GM21825 (cell line): ENCODE data around the gene ZC3H11A.

Experiments
- ATAC-seq: cut with Tn5 transposase; IDR thresholded peaks from one replicate; pipeline ENCODE4 v1.9.1; 2021; ENCODE audit warnings: mild to moderate bottlenecking, moderate library complexity; ENCODE audit not compliant: unreplicated experiment

The ZC3H11A gene

DNA sequence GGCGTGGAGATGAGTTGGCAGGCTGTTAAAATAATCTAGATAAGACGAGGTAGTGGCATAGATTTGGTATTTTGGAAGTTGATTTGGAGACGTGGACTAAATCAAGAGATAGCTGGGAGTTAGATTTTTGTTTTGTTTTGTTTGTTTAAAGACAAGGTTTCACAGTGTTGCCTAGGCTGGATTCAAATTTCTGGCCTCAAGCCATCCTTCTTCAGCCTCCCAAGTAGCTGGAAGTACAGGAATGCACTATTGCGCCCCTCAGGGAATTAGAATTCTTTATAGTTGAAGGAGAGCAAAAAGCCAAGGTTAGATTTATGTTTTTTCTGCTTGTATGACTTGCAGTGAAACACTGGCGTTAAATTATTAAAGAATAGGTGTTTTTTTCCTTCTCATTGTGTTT is 43.7 kb downstream of the ZC3H11A start:
- no peak for ATAC-seq

DNA sequence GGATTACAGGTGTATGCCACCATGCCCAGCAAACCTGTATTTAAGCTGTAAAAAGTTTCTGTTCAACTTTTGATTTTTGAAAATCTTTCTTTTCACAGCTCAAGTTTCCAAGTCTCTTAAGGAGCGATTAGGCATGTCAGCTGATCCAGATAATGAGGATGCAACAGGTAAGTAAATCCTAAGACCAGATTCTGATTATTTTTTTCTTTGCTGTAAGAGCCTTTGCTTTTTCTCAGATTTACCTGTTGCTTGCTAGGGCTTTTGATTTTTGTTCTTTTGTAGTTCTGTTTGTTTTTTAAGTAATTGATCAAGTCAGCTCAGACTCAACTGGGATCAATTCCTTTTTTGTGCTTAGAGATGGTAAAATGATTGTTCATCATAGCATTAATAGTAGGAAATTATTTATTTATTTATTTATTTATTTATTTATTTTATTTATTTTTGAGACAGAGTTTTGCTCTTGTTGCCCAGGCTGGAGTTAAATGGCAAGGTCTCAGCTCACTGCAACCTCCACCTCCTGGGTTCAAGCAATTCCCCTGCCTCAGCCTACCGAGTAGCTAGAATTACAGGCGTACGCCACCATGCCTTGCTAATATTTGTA is 44.9 kb downstream of the ZC3H11A start:
- no peak for ATAC-seq

- no peak for ATAC-seq
These were observed 47.1 kb downstream of the ZC3H11A start for GRCh38 chr1:203842559-203842876.

GRCh38 chr1:203843435-203843834 is 48.0 kb downstream of the ZC3H11A start:
- ATAC-seq, result no peak
